ENCODE results near the gene NLN.

GRCh38 chr5:65835191-65835590 lies 113.2 kb downstream of the NLN start:
- TF ChIP-seq EP300 (IDR thresholded peaks at IDR 0.05; ENCODE audit: low read depth) (no peak), CTCF (IDR thresholded peaks at IDR 0.05) (no peak), POLR2A (IDR thresholded peaks at IDR 0.05) (no peak), POLR2AphosphoS5 (IDR thresholded peaks at IDR 0.05) (no peak)
